HepG2 (cell line): ENCODE results near the gene CACNA2D3. TPM values are rescaled to one million over a fixed set of nuclear protein-coding genes. Genes with fewer than 3 reads are reported as not detected.

Experiments
- ATAC-seq: fragments of 200-7000 bp; cut with Tn5 transposase; 3 replicates; pipeline ENCODE4 v1.9.1; 2020; ENCODE audit warnings: mild to moderate bottlenecking, moderate library complexity
- BruUV-seq: library from RNA; stranded (reverse); fragments of 400-500 nt; replicated peaks from 2 replicates; lab custom pipeline; 2021; lab: Mats Ljungman, UMichigan
- CTCF ChIA-PET: fragments of 300-600 bp; formaldehyde crosslinking; extraction: SDS; loops from one replicate; lab custom pipeline; 2021; ENCODE audit warnings: low total read pairs, inconsistent platforms, low intra/inter-chr PET ratio; lab: Yijun Ruan, JAX
- POLR2A ChIA-PET: fragments of 350-600 bp; sonication (Branson Sonifier 250); formaldehyde crosslinking; loops from one replicate; lab custom pipeline; 2020; ENCODE audit warnings: antibody characterized with exemption, inconsistent platforms; lab: Yijun Ruan, JAX
- DNase-seq: peaks from one replicate; pipeline ENCODE4 v3.0.0-alpha.2; 2015; ENCODE audit warnings: low spot score
- FAIRE-seq: peaks from 3 replicates; lab custom pipeline; 2011; peaks lifted over from hg19 to GRCh38; lab: Jason Lieb, UNC
- H2AFZ ChIP-seq: one replicate; pipeline ENCODE4 v1.6.1; 2011; ENCODE audit warnings: low read length, inconsistent platforms
- H3K27ac ChIP-seq: fragments of 300-600 bp; 3 replicates; pipeline ENCODE4 v1.8.0; 2011; ENCODE audit warnings: mixed run types, mild to moderate bottlenecking, mixed read lengths, low read length, inconsistent platforms; ENCODE audit not compliant: insufficient read depth; ENCODE audit errors: extremely low read length
- H3K27me3 ChIP-seq, 2 experiments: fragments of 200-600 bp in 1 of 2; 2 replicates in 1 of 2; 3 replicates in 1 of 2; pipeline versions ENCODE4 v1.6.0 to v1.8.0; 2011; ENCODE audit warnings: low read length in 2 of 2, mild to moderate bottlenecking in 2 of 2, moderate library complexity in 2 of 2, inconsistent platforms in 1 of 2; ENCODE audit not compliant: insufficient read depth in 2 of 2, control insufficient read depth in 1 of 2
- H3K36me3 ChIP-seq, 2 experiments: fragments of 200-600 bp in 1 of 2; replicated peaks in 1 of 2; 2 replicates in 1 of 2; 3 replicates in 1 of 2; pipeline versions ENCODE4 v1.5.1 to v1.8.0; 2011; ENCODE audit warnings: low read length in 2 of 2, inconsistent platforms in 1 of 2; ENCODE audit not compliant: insufficient read depth in 2 of 2, control insufficient read depth in 1 of 2
- H3K4me1 ChIP-seq: 2 replicates; pipeline ENCODE4 v1.5.1; 2012; ENCODE audit warnings: low read length, inconsistent platforms; ENCODE audit not compliant: insufficient read depth
- H3K4me2 ChIP-seq: 2 replicates; pipeline ENCODE4 v1.6.0; 2011; ENCODE audit warnings: low read depth, low read length, inconsistent platforms
- H3K4me3 ChIP-seq, 3 experiments: fragments of 200-600 bp in 1 of 3; sonication (generic), shearing (Covaris generic) in 1 of 3; replicated peaks in 1 of 3; 2 replicates each; pipeline ENCODE4 v1.5.1; 2011 to 2016; ENCODE audit warnings: low read length in 3 of 3, inconsistent platforms in 2 of 3, low read depth in 2 of 3, mild to moderate bottlenecking in 2 of 3, control low read depth in 1 of 3, mixed read lengths in 1 of 3; ENCODE audit not compliant: insufficient read depth in 1 of 3
- H3K79me2 ChIP-seq: one replicate; pipeline ENCODE4 v1.6.1; 2011; ENCODE audit warnings: low read length, inconsistent platforms; ENCODE audit not compliant: insufficient read depth
- H3K9ac ChIP-seq: 2 replicates; pipeline ENCODE4 v1.6.0; 2011; ENCODE audit warnings: mild to moderate bottlenecking, low read depth, low read length, inconsistent platforms; ENCODE audit not compliant: insufficient read depth
- H3K9me3 ChIP-seq: 2 replicates; pipeline ENCODE4 v1.5.1; 2012; ENCODE audit warnings: mild to moderate bottlenecking, low read length
- H4K20me1 ChIP-seq: 2 replicates; pipeline ENCODE4 v1.6.0; 2011; ENCODE audit warnings: inconsistent platforms, mild to moderate bottlenecking, low read length, moderate library complexity; ENCODE audit not compliant: insufficient read depth
- DRAP1 ChIP-seq: IDR thresholded peaks from 2 replicates; pipeline ENCODE4 v1.6.1; 2016; ENCODE audit warnings: missing genetic modification reagents, missing compliant biosample characterization
- HCFC1 ChIP-seq: fragments of 150-350 bp; IDR thresholded peaks from 2 replicates; pipeline ENCODE4 v1.6.1; 2014; ENCODE audit warnings: low read depth, low read length
- HINFP ChIP-seq: sonication (generic); formaldehyde crosslinking; IDR thresholded peaks from 2 replicates; pipeline ENCODE4 v1.4.0; 2020; ENCODE audit warnings: low read depth, mild to moderate bottlenecking, missing genetic modification reagents
- IKZF4 ChIP-seq: sonication (generic); formaldehyde crosslinking; IDR thresholded peaks from 2 replicates; pipeline ENCODE4 v1.5.1; 2020; ENCODE audit warnings: borderline replicate concordance, mild to moderate bottlenecking, low read depth, missing genetic modification reagents; ENCODE audit errors: not compliant biosample characterization
- MEIS2 ChIP-seq: sonication (generic); formaldehyde crosslinking; IDR thresholded peaks from 2 replicates; pipeline ENCODE4 v1.9.0; 2021; ENCODE audit warnings: mild to moderate bottlenecking, missing genetic modification reagents
- NBN ChIP-seq: fragments of 450-650 bp; conservative IDR thresholded peaks from 2 replicates; pipeline ENCODE4 v1.6.1; 2017
- NCOR1 ChIP-seq: fragments of 200-600 bp; sonication (generic); IDR thresholded peaks from 2 replicates; pipeline ENCODE4 v1.7.0; 2017; ENCODE audit warnings: antibody characterized with exemption, low read length, borderline replicate concordance
- SALL2 ChIP-seq: sonication (generic); formaldehyde crosslinking; IDR thresholded peaks from 2 replicates; pipeline ENCODE4 v1.8.1; 2023; ENCODE audit warnings: mild to moderate bottlenecking, missing genetic modification reagents, inconsistent platforms
- THAP8 ChIP-seq: sonication (generic); formaldehyde crosslinking; IDR thresholded peaks from 2 replicates; pipeline ENCODE4 v1.5.1; 2020; ENCODE audit warnings: missing genetic modification reagents, mild to moderate bottlenecking, borderline replicate concordance
- ZFYVE20 ChIP-seq: sonication (generic); formaldehyde crosslinking; IDR thresholded peaks from 2 replicates; pipeline ENCODE4 v1.8.0; 2023; ENCODE audit warnings: low read depth, mild to moderate bottlenecking, moderate library complexity, missing genetic modification reagents, borderline replicate concordance
- ZNF260 ChIP-seq: sonication (generic); formaldehyde crosslinking; IDR thresholded peaks from 2 replicates; pipeline ENCODE4 v1.4.0; 2020; ENCODE audit warnings: missing genetic modification reagents, low read depth, mild to moderate bottlenecking, borderline replicate concordance
- ZNF382 ChIP-seq: sonication (generic); formaldehyde crosslinking; IDR thresholded peaks from 2 replicates; pipeline ENCODE4 v1.5.0; 2020; ENCODE audit warnings: missing genetic modification reagents, mild to moderate bottlenecking, borderline replicate concordance
- ZNF430 ChIP-seq: sonication (generic); formaldehyde crosslinking; IDR thresholded peaks from 2 replicates; pipeline ENCODE4 v1.9.0; 2021; ENCODE audit warnings: mild to moderate bottlenecking, missing genetic modification reagents
- ZNF629 ChIP-seq: sonication (generic); formaldehyde crosslinking; conservative IDR thresholded peaks from 2 replicates; pipeline ENCODE4 v1.5.0; 2020; ENCODE audit warnings: missing genetic modification reagents
- ZNF777 ChIP-seq: sonication (generic); formaldehyde crosslinking; IDR thresholded peaks from 2 replicates; pipeline ENCODE4 v1.4.0; 2020; ENCODE audit warnings: missing genetic modification reagents
- ZSCAN21 ChIP-seq: sonication (generic); formaldehyde crosslinking; IDR thresholded peaks from 2 replicates; pipeline ENCODE4 v1.8.0; 2022; ENCODE audit warnings: mild to moderate bottlenecking, missing genetic modification reagents, moderate library complexity, borderline replicate concordance
- ZSCAN31 ChIP-seq: sonication (generic); formaldehyde crosslinking; IDR thresholded peaks from 2 replicates; pipeline ENCODE4 v1.5.0; 2020; ENCODE audit warnings: low read depth, mild to moderate bottlenecking, missing genetic modification reagents
- ZSCAN9 ChIP-seq: IDR thresholded peaks from 2 replicates; pipeline ENCODE4 v1.6.1; 2016; ENCODE audit warnings: borderline replicate concordance
- WGBS: methylation state at CpG from one replicate; pipeline ENCODE4 v1.1.6; 2017; ENCODE audit warnings: low lambda C conversion rate; 5-methylcytosine and 5-hydroxymethylcytosine counted together
- in situ Hi-C: cut with HindIII; loops from 2 replicates; pipeline ENCODE4 v1.10.0; 2017; ENCODE audit warnings: low pct_unique_long_range_greater_than_20kb; ENCODE audit not compliant: extremely low pct_ligation_motif_present
- intact Hi-C: fragments of 100-400 bp; cut with micrococcal nuclease; formaldehyde crosslinking; loops from one replicate; pipeline ENCODE4 v1.10.0; 2022; ENCODE audit not compliant: unreplicated experiment
- polyA plus RNA-seq, 8 experiments: library from polyadenylated mRNA; depleted of rRNA in 3 of 8; stranded (reverse) in 7 of 8; unstranded in 1 of 8; fragments of >200 nt; fragmentation: Illumina TruSeq in 4 of 8; extraction: Trizol in 4 of 8; gene quantifications; 2 replicates each; pipeline versions ENCODE4 v1.2.1 to v1.2.3, GENCODE V29; 2011 to 2016; ENCODE audit warnings: low read depth in 4 of 8, missing spikeins in 1 of 8, mixed read lengths in 1 of 8; ENCODE audit not compliant: insufficient read depth in 1 of 8
- total RNA-seq, 5 experiments: library from RNA; depleted of rRNA; stranded (reverse); fragments of >200 nt; fragmentation: Illumina TruSeq; extraction: Trizol; gene quantifications; 2 replicates each; pipeline ENCODE4 v1.2.3, GENCODE V29; 2016; ENCODE audit warnings: low read depth in 1 of 5

CACNA2D3 gene
- total and polyA plus RNA-seq, 2 of the 13 experiments (the other 11 are each of a cell fraction or from before 2014, with no cell fraction given): not detected

GRCh38 chr3:54835701-54836100, 713.3 kb downstream of the CACNA2D3 start:
- intact Hi-C loops: no loop called here
- no peak overlapping the region for H3K4me3 ChIP-seq
- POLR2A ChIA-PET: no interaction called here

More at GRCh38 chr3:54835701-54836100, 713.3 kb downstream of the CACNA2D3 start:
- ATAC-seq (no peak), DNase-seq (no peak), FAIRE-seq (no peak)
- H3K79me2 ChIP-seq: no peaks in the 10 kb centered on the region
- H4K20me1 ChIP-seq: no peaks in the 10 kb centered on the region
- in situ Hi-C loops: no loop called here
- H3K9ac ChIP-seq: no peak overlapping the region
- H3K27me3 ChIP-seq: no peaks in the 10 kb centered on the region
- no peaks in the 10 kb centered on the region for H3K36me3 ChIP-seq
- WGBS: 0% methylated on average over 2 of the region's 3 CpGs
- no peak overlapping the region for H2AFZ ChIP-seq
- no peaks in the 10 kb centered on the region for H3K4me1 ChIP-seq
- TF ChIP-seq ZNF260 (CRISPR knock-in tag): no peak
- TF ChIP-seq ZSCAN21 (CRISPR knock-in tag): no peak
- TF ChIP-seq ZNF430 (CRISPR knock-in tag): no peak
- no peak for TF ChIP-seq NBN
- TF ChIP-seq IKZF4 (CRISPR knock-in tag): no peak
- no peak for TF ChIP-seq ZSCAN31 (CRISPR knock-in tag)
- TF ChIP-seq ZFYVE20 (CRISPR knock-in tag): no peak
- no peak for TF ChIP-seq ZNF629 (CRISPR knock-in tag)
- no peak for TF ChIP-seq SALL2
- no peak for TF ChIP-seq ZSCAN9 (CRISPR knock-in tag)
- TF ChIP-seq THAP8 (CRISPR knock-in tag): no peak
- no peak for TF ChIP-seq MEIS2
- no peak for TF ChIP-seq NCOR1
- TF ChIP-seq HINFP: no peak
- no peak for TF ChIP-seq ZNF777 (CRISPR knock-in tag)
- no peak for TF ChIP-seq DRAP1
- no peak for TF ChIP-seq HCFC1
- TF ChIP-seq ZNF382 (CRISPR knock-in tag): no peak
- peaks cover under 1% of the 10 kb centered on the region; the same call in 1 of the 2 replicates for H3K9me3 ChIP-seq
- BruUV-seq: no TSS peak
- CTCF ChIA-PET: no interaction called here
- no peak overlapping the region for H3K27ac ChIP-seq
- H3K4me2 ChIP-seq: no peak overlapping the region
